ENCODE results near the gene LTBP2.

DNA sequence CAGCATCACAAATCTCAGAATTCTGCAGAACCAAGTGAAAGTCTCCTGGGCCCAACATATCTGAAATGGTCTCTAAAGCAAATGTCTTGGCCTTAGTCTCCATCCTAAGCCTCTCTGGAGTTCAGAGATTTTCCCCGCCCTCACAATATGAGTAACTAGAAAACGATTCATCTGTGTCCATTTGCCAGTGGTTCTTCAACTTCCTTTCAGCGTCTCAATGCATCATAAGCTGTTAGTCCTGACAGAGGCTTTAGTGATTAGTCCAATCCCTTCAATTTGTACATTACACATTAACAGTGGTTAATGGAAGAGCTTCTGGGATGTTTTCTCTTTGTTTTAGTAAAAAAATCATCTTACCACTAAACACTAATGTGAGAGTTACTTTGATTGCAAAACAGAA, 136.4 kb downstream of the LTBP2 start:
- TF ChIP-seq CTCF (IDR thresholded peaks at IDR 0.05) (no peak), POLR2A (IDR thresholded peaks at IDR 0.05) (no peak)
